ENCODE measurements around the gene GOLIM4.

GRCh38 chr3:168093790-168094189 lies 1.9 kb downstream of the GOLIM4 start:
- TF ChIP-seq CTCF (IDR thresholded peaks at IDR 0.05 in 4 of 5, conservative IDR thresholded peaks at IDR 0.05 in 1 of 5) (no peak), POLR2A (IDR thresholded peaks at IDR 0.05) (no peak)
